SK-N-SH (cell line): ENCODE measurements around the gene SWAP70.

Source experiments
- CTCF ChIP-seq: fragments of 200-600 bp; sonication (generic); IDR thresholded peaks from 2 replicates; pipeline ENCODE4 v1.6.1; 2017; ENCODE audit warnings: antibody characterized with exemption, mild to moderate bottlenecking, moderate library complexity
- EP300 ChIP-seq, 2 experiments: IDR thresholded peaks; 2 replicates each; pipeline versions ENCODE4 v1.4.0 to v1.6.1; 2012; ENCODE audit warnings: borderline replicate concordance in 1 of 2, low read depth in 1 of 2, low read length in 1 of 2
- MAX ChIP-seq: IDR thresholded peaks from 2 replicates; pipeline ENCODE4 v1.4.0; 2012; ENCODE audit warnings: low read depth
- MXI1 ChIP-seq: IDR thresholded peaks from 2 replicates; pipeline ENCODE4 v1.6.1; 2012; ENCODE audit warnings: mild to moderate bottlenecking, low read depth, low read length, improper control_type of control experiment
- POLR2AphosphoS5 ChIP-seq: IDR thresholded peaks from 2 replicates; pipeline ENCODE4 v1.6.1; 2012; ENCODE audit warnings: low read depth, low read length
- RFX5 ChIP-seq: IDR thresholded peaks from 2 replicates; pipeline ENCODE4 v1.6.1; 2012; ENCODE audit warnings: mild to moderate bottlenecking, improper control_type of control experiment, low read length
- TAF1 ChIP-seq: IDR thresholded peaks from 2 replicates; pipeline ENCODE4 v1.6.1; 2012; ENCODE audit warnings: low read depth, mild to moderate bottlenecking, low read length, moderate library complexity, borderline replicate concordance
- TF ChIP-seq, protein P1 (sequence below): IDR thresholded peaks from 2 replicates; pipeline ENCODE4 v1.6.1; 2012; ENCODE audit warnings: mild to moderate bottlenecking, low read depth, low read length, moderate library complexity
- TF ChIP-seq, protein P2 (sequence below): IDR thresholded peaks from 2 replicates; pipeline ENCODE4 v1.4.0; 2012; ENCODE audit warnings: low read depth, borderline replicate concordance
- TF ChIP-seq, protein P3 (sequence below): fragments of 150-350 bp; IDR thresholded peaks from 2 replicates; pipeline ENCODE4 v1.6.1; 2017; ENCODE audit warnings: antibody characterized with exemption, low read length, low read depth, borderline replicate concordance
- TF ChIP-seq, protein P4 (sequence below): fragments of 150-350 bp; IDR thresholded peaks from 2 replicates; pipeline ENCODE4 v1.6.1; 2016; ENCODE audit warnings: mild to moderate bottlenecking, low read depth, low read length

DNA sequence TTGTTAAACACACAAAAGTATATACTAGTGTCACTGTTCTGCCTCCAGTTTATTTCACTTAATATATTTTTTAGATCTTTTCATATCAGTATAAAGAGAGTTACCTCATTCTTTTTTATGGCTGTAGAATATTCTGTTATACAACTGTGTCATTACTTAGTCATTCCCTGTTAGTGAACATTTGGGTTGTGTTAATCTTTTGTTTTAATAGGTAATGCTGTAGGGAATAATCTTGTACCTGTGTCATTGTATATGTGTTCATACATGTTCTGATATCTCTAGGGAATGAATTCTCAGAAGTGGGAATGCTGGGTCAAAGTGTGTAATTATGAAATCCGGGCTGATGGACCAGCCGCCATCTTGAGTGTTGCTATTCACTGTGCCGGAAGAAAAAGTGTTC is 71.4 kb downstream of the SWAP70 start:
- TF ChIP-seq CTCF = no peak
- TF ChIP-seq, protein P1, sequence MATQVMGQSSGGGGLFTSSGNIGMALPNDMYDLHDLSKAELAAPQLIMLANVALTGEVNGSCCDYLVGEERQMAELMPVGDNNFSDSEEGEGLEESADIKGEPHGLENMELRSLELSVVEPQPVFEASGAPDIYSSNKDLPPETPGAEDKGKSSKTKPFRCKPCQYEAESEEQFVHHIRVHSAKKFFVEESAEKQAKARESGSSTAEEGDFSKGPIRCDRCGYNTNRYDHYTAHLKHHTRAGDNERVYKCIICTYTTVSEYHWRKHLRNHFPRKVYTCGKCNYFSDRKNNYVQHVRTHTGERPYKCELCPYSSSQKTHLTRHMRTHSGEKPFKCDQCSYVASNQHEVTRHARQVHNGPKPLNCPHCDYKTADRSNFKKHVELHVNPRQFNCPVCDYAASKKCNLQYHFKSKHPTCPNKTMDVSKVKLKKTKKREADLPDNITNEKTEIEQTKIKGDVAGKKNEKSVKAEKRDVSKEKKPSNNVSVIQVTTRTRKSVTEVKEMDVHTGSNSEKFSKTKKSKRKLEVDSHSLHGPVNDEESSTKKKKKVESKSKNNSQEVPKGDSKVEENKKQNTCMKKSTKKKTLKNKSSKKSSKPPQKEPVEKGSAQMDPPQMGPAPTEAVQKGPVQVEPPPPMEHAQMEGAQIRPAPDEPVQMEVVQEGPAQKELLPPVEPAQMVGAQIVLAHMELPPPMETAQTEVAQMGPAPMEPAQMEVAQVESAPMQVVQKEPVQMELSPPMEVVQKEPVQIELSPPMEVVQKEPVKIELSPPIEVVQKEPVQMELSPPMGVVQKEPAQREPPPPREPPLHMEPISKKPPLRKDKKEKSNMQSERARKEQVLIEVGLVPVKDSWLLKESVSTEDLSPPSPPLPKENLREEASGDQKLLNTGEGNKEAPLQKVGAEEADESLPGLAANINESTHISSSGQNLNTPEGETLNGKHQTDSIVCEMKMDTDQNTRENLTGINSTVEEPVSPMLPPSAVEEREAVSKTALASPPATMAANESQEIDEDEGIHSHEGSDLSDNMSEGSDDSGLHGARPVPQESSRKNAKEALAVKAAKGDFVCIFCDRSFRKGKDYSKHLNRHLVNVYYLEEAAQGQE = no peak
- TF ChIP-seq, protein P2, sequence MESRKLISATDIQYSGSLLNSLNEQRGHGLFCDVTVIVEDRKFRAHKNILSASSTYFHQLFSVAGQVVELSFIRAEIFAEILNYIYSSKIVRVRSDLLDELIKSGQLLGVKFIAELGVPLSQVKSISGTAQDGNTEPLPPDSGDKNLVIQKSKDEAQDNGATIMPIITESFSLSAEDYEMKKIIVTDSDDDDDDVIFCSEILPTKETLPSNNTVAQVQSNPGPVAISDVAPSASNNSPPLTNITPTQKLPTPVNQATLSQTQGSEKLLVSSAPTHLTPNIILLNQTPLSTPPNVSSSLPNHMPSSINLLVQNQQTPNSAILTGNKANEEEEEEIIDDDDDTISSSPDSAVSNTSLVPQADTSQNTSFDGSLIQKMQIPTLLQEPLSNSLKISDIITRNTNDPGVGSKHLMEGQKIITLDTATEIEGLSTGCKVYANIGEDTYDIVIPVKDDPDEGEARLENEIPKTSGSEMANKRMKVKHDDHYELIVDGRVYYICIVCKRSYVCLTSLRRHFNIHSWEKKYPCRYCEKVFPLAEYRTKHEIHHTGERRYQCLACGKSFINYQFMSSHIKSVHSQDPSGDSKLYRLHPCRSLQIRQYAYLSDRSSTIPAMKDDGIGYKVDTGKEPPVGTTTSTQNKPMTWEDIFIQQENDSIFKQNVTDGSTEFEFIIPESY = no peak
- TF ChIP-seq EP300 (IDR thresholded peaks at IDR 0.05; ENCODE audit: borderline replicate concordance in 1 of 2, low read depth in 1 of 2, low read length in 1 of 2) = no peak
- no peak for TF ChIP-seq MAX
- no peak for TF ChIP-seq RFX5
- TF ChIP-seq TAF1 = no peak
- TF ChIP-seq, protein P3, sequence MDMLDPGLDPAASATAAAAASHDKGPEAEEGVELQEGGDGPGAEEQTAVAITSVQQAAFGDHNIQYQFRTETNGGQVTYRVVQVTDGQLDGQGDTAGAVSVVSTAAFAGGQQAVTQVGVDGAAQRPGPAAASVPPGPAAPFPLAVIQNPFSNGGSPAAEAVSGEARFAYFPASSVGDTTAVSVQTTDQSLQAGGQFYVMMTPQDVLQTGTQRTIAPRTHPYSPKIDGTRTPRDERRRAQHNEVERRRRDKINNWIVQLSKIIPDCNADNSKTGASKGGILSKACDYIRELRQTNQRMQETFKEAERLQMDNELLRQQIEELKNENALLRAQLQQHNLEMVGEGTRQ = no peak
- TF ChIP-seq POLR2AphosphoS5 = no peak
- TF ChIP-seq, protein P4, sequence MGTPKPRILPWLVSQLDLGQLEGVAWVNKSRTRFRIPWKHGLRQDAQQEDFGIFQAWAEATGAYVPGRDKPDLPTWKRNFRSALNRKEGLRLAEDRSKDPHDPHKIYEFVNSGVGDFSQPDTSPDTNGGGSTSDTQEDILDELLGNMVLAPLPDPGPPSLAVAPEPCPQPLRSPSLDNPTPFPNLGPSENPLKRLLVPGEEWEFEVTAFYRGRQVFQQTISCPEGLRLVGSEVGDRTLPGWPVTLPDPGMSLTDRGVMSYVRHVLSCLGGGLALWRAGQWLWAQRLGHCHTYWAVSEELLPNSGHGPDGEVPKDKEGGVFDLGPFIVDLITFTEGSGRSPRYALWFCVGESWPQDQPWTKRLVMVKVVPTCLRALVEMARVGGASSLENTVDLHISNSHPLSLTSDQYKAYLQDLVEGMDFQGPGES = no peak
- no peak for TF ChIP-seq MXI1
